ENCODE data around the gene FLT1.

FLT1 gene

DNA sequence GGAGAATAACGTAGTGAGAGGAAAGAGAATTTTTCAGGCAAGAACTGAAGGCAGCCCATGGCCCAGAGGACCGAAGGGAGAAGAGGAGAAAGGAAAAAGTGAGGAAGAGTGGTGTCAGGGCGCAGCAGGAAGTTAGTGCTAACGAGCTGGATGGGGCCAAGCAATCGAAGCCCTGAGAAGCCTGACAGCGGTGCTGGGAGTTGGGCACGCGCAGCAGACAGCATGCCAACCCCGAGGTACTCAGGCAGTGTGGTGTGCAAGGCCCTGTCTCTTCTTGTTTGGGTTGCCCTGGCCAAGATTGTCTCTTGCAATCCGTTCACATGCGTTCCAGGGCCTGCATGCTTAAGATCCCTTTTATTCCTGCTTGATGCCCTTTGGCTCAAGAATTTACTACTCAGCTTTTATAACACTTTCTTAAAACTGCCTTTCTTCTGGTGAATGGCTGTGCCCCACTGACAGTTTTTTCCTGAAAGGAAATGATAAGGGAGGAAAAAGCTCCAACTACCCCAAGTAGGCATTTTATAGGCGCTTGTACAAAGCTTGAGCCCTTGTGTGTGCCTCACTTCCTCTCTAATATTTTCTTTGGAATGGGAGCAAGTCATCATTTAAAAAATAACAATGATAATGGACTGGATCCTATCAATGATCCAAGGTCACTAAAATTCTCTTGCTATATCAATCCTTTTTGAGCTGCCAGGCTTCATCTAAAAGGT lies 115.4 kb downstream of the FLT1 start:
- DNase-seq = no peak

DNA sequence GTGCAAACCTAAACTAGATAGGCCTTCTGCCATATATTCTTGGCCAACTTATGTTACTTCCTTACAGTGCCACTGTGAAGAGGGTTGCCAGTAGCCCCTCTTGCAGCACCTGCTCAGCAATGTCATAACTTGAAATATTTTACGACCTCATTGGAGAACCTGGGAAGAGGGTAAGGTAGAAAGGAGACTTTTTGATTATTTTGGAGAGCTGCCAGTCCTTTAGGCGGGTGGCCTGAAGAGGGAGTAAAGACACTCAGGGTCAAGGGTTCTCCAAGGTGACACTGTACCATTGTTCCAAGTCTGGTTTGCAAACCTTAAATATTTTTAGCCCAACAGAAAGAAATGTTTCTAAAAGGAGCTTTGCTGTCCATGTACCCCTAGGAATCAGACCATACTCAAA lies 118.3 kb downstream of the FLT1 start:
- DNase-seq = no peak

DNA sequence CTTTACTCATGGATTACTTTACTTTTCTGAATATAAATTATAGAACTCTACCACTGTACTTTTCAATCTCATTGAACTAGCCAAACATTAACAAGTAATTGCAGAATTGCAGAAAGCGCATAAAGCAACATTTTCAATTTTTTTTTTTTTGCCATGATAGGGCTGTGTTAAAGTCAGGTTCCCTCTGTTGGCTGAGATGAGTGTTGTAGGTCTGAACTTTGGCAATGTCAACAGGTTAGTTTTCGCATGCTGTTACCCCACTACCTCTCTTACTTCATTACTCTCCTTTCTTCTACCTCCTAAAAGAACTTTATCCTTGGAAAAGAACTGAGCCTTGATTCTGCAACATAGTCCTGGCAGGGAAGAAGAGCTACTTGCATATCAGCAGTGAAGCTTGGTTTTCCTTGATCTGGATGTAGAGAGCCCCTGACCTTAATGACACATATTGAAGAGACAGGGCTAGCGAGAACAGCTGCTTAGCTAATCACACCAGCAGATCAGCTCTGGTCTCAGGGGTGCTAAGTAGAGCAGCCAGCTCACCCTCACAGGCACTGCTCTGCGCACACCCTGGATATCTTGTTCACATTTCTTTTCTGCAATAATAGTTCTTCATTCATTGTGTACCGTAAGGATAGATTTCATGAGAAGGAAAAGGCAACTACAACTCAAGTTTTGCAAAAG lies 119.5 kb downstream of the FLT1 start:
- DNase-seq = no peak

DNA sequence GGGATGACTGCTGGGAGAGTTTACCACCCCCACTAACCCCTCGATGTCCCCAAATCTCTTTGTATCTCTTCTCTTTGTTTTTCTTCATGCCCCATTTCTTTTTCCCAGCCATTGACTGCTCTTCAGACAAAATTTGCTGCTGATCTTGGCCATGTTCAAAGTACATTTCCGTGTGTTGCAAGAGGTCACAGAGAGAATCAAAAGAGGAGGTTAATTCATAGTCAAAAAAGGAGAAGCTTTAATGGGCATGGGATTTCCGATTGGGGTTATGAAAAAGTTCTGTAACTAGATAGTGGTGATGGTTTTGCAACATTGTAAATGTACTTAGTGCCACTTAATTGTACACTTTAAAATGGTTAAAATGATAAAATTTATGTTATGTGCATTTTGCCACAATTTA lies 121.1 kb downstream of the FLT1 start:
- DNase-seq = no peak

DNA sequence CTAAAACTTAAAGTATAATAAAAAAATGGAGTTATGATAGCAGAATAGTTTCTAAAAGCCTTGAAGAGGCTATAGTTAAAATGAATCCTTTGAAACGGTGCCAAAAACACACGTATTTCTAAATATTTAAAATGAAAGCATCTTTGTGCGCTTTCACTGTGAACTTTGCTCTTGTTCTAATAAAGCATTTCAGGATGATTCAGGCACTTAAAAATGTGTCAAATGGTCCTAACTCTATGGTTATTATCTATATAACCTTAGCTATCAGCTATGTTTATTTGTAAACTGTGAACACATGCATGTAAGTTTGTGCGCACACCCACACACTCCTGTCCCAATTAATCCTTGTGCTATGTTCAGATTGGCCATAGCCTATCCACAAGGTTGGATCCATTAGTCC lies 124.5 kb downstream of the FLT1 start:
- no peak for DNase-seq

DNA sequence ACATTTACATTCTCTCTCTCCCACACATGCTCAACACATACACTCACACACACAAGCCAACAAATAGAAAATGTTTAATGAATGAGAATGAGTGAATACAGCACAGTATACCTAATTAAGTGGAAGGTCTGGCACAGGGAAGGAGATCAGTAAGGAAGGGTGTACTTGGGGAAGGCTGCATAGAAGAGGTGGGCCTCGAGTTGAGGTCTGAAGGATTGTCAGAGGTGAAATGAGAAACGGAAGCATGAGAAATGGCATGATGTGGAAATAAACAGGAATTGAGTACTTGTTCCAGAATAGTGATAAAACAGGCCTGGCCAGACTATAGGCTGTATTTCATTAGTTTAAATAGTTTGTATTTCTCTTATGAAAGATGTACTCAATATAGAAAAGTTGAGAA lies 136.2 kb downstream of the FLT1 start:
- no peak for DNase-seq

DNA sequence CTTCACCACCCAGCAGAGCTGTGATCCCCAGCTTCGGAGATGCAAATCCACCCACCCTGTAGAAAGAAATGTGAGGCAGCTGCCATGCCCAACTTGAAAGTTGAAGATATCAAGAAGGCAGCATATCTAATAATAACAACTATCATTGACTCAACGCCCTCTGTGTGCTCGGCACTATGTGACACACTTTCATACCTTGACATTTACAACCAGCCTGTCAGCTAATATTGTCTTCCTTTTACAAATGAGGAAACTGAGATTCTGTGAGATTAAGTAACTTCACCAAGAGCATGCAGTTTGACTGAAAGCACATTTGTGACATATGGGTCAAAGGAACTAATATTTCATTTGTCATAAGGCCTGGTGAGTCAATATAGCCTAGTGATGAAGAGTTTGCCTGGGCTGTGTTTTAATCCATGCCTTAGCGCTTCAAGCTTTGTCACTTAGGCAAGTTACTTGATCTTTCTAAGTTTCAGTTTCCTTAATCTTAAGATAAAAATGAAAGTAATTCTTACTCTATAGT lies 137.0 kb downstream of the FLT1 start:
- DNase-seq = no peak

DNA sequence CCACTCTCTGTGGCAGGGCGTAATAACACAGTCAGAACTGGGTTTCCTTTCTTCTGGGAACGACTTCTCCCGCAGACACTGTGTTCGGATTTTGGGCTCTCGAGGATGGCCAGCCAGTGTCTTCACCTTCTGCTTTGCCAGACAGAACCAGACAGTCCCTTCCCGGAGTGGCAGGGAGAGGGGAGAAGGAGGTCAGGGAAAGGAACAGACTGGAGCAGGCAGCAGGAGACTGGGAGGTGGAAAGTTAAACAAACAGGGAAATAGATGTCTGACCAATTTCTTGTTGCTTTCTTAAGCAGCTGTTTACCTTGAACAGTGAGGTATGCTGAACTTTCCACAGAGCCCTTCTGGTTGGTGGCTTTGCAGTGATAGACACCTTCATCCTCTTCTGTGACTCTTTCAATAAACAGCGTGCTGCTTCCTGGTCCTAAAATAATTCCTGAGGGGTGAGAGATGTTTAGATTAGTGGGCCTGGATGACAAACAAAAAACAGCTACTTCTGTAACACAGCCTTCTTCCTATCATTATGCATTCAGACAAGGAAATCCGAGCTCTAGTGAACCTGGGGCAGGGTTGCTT lies 137.6 kb downstream of the FLT1 start:
- no peak for DNase-seq

DNA sequence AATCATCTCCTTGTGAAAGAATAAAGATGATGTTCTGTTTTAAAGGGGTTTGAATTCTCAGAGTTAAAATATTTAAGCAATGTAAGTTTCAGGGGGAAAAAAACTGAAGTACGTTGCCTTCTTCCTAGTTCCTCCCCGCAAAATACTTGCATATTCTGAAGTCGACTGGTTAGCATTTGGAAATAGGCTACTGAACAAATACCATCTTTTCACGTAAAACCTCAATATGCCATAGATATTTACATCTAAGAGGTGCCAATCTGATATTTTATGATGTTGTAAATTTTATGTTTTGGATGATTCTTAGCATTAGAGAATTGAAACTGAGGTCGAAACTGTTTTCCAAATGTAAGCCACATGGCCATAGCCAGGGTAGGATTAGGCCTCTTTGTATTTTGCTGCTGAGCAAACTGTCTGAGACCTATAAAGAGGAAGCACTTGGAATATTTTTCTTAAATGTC lies 138.3 kb downstream of the FLT1 start:
- no peak for DNase-seq

DNA sequence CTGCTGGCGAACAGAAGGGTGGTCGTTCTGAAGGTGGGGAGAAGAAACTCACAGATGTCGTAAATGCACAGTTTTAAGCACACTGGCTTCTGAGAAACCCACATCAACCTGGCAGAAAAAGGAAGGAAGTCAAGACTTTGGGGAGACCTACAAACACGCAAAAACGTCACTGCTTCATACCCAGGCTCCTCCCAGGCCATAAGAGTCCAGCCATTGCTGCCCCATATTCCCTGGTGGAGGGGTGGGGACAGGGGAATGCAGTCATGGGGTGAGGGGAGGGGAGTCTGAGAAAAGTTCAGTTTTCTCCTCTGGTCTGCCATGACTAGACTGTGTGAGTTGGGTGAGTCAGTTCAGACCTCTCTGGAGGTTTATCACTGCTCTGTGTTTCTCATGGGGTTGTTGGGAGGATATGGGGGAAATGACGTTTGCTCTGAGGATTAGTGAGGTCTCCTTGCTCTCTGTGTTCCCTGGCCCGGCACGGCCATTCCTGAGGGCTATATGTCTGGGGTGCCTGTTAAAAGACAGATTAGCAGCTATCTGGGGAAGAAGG lies 139.0 kb downstream of the FLT1 start:
- DNase-seq = no peak

DNA sequence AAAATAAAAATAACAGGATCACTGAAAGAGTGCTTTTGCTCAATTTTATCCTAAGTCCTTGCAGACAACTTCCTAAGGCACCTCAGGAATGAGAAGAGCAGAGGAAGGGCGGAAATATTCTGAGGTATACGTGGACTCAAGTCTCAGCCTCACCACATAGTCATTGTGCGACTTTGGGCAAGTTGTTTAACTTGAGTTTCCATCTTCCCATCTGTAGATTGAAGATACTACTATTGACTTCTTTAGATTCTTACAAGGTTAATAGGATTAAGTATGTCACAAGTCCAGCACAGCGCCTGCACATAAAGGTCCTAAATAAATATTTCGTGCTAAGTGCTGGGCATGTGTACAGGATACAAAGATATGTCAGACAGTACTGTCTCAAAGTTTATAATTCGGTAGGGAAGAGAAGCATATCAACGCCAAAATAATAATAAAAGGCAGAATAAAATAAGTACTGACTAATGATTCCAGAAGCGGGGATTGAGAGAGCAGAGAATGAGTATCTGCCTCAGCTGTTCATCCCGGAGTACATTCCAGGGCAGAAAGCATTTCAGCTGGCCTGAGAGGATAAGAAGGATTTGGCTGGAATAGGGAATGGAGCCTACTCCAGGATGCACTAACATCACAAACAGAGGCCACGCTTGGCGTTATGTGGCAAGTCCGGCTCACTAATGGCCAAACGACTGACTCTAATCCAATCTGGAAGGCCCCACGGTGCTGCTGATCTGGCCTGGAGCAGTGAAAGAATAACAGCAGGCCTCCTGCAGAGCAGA lies 139.7 kb downstream of the FLT1 start:
- no peak for DNase-seq

DNA sequence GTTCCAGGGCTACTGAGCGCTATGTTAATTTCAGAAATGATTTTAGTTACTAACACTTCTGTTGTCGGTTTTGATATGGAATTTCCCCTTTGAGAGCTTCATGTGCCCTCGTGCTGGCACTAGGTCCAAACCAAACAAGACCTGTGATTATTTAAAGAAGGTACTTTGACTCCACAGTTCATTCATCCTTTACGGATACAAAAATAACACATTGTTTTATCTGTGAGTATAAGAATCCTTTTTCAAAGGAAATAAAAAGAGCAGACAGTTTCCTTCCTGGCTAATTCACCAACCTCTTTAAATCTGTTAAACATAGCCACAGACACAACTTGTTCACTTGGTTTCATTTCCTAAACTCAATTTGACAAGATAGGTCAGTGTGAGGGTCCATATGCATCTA lies 141.2 kb downstream of the FLT1 start:
- no peak for DNase-seq

DNA sequence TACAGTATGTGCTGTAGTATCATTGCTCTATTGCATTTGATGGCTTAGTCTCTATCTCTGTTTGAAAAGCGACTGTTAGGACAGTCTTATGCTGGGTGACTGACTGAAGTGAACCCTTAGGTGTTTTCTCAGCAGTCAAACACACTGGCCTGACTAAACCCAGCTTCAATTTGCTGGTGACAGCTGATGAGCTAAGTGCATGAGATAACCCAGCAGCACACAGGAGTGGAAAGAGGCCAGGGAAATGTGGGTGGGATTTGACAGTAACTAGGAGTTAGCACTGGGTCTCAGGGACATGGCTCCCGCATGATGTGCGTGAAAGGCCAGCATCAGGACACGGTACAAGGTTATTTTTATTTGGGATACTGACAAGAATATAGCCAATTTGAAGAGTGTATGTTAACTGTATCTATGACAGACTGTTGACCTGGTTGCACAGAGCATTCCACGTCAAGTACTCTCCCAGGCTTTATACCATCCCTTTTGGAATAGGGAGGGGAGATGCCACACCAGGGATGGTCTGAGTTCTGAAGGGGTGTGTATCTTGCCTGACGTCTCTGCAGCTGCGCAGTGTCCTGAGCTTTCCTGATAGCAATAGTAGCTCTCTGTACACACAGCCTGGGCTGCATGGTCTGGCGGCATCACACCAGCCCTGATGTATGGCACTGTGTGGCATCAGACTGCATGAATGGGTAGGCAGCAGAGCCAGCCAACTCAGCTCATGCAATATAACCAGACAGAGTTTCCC lies 144.8 kb downstream of the FLT1 start:
- DNase-seq = no peak

DNA sequence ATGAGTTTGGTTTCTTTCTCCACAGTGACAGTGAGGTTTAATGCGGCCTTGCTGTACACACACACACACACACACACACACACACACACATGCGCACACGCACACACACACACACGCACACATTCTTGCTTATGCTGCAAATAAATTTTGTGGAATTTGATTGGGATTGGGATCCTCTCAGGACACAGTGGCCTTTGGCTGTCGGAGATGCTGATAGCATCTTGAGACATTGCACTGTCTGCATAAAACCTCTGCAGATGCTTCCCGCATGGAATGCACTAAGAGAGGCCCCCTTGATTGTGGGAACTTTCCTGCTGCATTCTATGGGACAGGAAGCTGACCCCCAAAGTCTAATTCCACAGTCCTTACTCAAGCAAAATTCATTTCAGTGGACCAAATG lies 145.6 kb downstream of the FLT1 start:
- DNase-seq = no peak

DNA sequence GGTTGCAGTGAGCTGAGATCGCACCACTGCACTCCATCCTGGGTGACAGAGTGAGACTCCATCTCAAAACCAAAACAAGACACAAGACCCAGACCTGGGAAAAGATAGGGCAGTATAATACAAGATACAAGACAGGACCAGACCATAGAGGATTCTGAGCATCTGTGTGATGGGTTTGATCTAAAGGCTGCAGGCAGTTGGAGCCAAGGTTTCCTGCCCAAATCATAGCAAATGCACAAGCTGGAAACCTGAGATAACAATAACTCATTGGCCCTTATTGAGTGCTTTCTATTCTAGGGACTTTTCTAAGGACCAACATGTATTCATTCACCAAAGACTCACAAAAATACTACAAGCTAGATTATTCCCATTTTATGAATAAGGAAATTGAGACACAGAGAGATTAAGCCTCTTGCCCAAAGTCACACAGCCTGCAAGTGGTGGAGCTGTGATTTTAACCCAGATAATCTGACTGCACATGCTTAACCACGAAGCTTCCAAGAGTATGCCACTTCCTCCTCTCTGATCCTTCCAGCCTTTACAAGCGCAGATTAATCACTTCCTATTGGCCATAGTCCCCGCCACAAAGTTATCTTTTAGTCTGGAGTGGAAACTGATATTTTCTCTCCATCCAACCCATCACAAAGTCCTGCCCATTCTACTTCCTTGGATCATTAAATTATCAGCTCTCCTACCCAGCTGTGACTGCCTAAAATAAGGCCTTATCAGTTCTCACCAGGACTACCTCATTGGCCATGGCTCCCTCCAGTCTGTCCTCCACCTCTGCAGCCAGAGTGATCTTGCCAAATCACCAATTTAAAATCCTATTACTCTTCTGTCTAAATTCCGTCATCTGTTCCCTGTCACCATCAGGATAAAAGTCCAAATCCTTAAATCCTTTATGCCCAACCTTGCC lies 147.2 kb downstream of the FLT1 start:
- DNase-seq = no peak

DNA sequence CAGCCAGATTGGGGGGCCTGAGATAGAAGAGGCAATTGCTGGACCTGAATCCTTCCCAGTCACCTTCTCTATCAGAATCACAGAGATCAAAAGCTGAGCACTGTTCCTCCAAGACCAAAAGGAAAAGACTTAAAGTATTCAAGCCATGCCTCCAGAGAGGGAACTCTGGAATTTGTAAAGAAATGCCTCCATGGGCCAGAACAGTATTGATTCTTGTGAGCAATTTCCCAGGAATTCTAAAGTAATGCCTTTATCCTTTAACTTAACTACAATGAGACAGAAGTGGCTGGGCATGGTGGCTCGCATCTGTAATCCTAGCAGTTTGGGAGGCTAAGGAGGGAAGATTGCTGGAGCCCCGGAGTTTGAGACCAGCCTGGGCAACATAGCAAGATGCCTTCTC lies 148.8 kb downstream of the FLT1 start:
- no peak for DNase-seq

DNA sequence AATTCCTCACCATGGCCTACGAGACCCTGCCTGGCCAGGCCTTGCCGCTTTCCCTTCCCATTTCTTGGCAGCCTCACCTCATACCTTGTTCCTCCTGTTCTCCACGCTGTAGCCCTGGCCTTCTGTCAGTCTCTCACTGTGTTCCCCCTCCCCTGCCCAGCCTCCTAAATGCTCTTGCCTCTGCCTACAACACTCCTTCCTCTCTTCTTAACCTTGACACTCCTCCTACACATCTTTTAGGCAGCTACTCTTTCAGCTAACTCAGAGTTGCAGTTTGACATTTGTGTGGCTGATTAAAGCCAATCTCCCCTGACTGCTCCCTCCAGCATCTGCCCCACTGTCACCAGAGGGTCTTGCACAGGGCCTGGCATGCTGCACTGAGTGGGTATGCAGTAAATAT lies 150.8 kb downstream of the FLT1 start:
- DNase-seq = no peak

DNA sequence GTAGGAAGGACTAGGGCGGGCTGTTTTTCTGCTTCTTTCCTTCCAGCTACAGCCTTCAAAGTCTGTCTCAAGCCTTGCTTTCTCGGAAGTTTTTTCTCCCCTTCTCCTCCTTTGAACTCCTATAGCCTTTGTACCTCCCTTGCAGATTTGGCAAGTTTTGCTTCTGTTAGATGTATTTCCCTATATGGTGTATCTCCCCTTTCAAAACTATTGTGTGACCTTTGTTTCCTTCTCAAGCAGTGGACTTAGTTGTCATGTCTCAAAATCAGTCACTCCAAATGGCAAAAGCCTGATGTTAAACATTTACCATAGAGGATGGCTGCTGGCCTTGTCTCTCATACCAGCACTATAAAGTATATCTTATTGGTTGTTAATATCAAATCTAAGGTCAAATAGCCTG lies 152.7 kb downstream of the FLT1 start:
- DNase-seq = no peak

DNA sequence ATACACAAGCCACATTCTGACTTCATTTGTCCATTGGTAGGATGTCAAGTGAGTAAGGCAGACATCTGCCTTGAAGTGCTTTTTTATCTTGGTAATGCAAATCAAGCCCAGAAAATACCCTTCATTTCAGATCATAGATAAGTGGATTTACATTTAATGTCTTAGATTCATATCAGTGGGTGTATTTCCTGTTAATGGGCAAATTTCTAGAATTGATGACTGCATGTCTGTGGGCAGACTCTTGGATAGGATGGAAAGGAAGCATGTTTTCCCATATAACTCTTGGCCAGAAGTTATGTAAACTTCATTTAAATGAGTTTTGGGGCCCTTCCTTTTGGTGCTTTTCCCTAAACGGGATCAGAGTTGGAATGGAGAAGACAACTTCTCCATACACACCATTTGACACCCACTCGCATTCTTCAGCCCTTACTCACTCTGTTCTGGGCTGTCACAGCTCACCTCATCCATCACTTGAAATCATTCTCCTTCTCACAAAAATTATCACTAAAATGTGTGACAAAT lies 154.6 kb downstream of the FLT1 start:
- DNase-seq = no peak

DNA sequence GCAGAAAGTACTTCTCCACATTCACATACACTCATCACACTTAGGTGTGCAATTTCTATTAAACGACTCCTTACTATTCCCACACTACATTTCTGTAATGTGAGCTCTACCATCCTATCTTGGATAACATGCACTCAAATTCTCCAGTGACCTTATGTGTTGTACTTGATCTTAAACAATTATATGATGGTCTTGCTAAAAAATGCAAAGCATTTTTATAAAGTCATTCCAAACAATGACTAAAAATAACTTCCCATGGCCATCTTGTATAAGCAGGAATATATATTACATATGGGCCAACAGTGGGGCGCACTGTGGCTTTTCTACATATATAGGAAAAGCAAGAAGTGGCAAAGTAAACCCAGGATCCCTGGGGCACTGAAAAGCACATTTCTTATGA lies 155.5 kb downstream of the FLT1 start:
- DNase-seq = no peak

DNA sequence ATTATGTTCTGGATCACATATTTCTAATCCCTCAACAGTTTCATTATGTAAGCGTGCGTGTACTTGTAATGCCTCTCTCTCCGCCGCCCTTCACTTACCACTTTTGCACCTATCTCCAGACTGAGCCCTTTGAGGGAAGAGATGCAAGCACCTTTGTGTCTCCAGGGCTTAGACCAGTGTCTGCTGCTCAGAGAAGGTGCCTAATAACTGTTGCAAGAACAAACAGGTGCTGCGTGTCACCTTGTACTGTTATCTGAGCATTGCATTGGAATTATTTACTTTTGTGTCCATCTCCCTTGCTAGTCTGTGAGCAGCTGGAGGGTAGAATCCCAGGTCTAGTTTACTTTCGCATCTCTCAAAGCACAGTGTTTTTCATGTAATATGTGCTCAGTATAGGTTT lies 156.2 kb downstream of the FLT1 start:
- no peak for DNase-seq
